ENCODE results near the gene IDI2.

The IDI2 gene

DNA sequence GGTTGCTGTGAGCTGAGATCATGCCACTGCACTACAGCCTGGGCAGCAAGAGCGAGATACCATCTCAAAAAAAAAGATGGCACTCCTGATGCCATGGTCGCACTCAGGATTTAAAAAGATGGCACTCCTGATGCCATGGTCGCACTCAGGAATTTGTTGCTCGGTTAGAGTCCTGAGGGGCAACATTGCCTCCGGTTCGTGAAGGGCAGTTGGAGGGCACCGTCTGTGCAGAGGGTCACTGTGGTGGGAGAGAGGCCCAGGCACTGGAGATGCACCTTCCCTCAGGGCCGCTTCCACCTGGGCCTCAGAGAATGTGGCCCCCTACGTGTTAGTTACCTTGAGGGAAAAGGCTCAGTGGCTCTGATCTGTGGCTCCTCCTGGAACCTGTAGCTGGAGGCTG, 19.1 kb downstream of the IDI2 start:
- CTCF ChIA-PET: no interaction called here
- H3K27ac ChIP-seq: no peak overlapping the region
- POLR2A ChIA-PET (ENCODE audit: low non-redundant PET): no interaction called here
- no peak for DNase-seq (ENCODE audit: low spot score)
- no peak for TF ChIP-seq CTCF (conservative IDR thresholded peaks at IDR 0.05; ENCODE audit: low read depth)

- DNase-seq (ENCODE audit: low spot score): no peak
- no peak overlapping the region for H3K27ac ChIP-seq
- no peak for TF ChIP-seq CTCF (conservative IDR thresholded peaks at IDR 0.05; ENCODE audit: low read depth)
- ChIA-PET CTCF (interaction anchor here (0.6 to 0.8 kb wide), 2 partner anchors 22 to 175 kb away, joined by 3 read pairs; no protein-coding TSS in a partner anchor), POLR2A (ENCODE audit: low non-redundant PET) (no interaction called here)
Observed at GRCh38 chr10:1003884-1004670, 21.6 kb downstream of the IDI2 start.

- ChIA-PET POLR2A (ENCODE audit: low non-redundant PET) (no interaction called here), CTCF (interaction anchor here (1.1 kb wide), 1 partner anchor 76 kb away, joined by 3 read pairs; no protein-coding TSS in a partner anchor)
- no peak for DNase-seq (ENCODE audit: low spot score)
- H3K27ac ChIP-seq: no peak overlapping the region
- no peak for TF ChIP-seq CTCF (conservative IDR thresholded peaks at IDR 0.05; ENCODE audit: low read depth)
Observed at GRCh38 chr10:1002425-1003006, 23.1 kb downstream of the IDI2 start.

DNA sequence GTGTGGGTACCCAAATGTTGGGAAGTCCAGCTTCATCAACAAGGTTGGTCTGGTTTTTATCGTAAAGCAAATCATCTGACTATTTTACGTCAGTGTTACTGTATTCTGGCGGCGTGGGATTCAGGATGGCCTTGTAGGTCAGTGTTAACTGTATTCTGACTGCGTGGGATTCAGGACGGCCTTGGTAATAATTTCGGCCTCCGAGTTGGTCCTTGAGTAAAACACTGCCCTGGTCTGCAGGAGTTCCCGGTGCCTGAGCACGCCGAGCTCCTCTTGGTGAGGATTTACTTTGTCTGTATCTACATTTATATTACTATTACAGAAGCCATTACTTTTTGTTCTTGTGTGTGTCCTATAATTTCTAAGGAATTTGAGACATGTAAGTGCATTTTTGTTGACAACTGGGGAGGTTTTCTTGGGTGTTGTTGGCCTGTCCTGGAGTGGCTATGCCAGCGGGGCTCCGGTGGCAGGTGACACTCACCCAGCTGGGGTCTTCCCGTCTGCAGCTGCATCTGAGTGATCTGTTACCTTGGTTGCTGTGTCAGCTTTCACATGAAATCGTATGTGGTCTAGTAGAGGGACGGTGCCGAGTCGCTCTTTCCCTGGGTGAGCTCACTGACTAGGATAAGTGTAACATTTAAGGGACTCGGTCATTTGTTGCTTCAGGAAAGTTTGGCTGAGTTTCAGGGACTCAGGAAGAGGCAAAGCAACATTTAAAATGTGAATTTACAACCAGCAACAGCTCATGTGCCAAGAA, 28.2 kb downstream of the IDI2 start:
- DNase-seq (ENCODE audit: low spot score): no peak
- POLR2A ChIA-PET (ENCODE audit: low non-redundant PET): no interaction called here
- no peak overlapping the region for H3K27ac ChIP-seq
- CTCF ChIA-PET: no interaction called here
- no peak for TF ChIP-seq CTCF (conservative IDR thresholded peaks at IDR 0.05; ENCODE audit: low read depth)

- no peak for TF ChIP-seq CTCF (conservative IDR thresholded peaks at IDR 0.05; ENCODE audit: low read depth)
- no peak for DNase-seq (ENCODE audit: low spot score)
- ChIA-PET POLR2A (ENCODE audit: low non-redundant PET) (no interaction called here), CTCF (no interaction called here)
- H3K27ac ChIP-seq: no peak overlapping the region
Observed at GRCh38 chr10:996031-996430, 29.6 kb downstream of the IDI2 start.

DNA sequence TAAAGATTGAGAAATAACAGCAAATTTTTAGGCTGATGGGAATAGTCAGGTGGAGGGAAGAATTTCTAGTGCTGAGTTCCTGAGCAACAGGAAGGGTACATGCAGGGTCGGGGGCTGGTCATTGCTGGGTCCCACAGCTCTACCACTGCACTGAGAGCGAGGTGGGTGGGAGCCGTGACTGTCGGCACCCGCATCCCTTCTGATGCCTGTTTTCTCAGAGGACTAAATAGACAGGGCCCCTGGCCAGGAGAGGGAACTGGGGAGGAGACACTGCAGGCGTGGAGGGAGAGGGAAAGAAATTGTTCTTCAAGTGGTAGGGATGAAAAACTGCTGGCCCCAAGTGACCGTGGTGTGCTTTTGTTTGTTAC, 30.1 kb downstream of the IDI2 start:
- POLR2A ChIA-PET (ENCODE audit: low non-redundant PET): no interaction called here
- TF ChIP-seq CTCF (conservative IDR thresholded peaks at IDR 0.05; ENCODE audit: low read depth): no peak
- H3K27ac ChIP-seq: no peak overlapping the region
- CTCF ChIA-PET: no interaction called here
- no peak for DNase-seq (ENCODE audit: low spot score)
